Tibial artery (tissue), 4 donors: ENCODE measurements around the gene DNM3.
A peak's percentile ranks its signal among the peaks of the same experiment; 100 is the strongest.

Source experiments
- DNase-seq, 2 donors: peaks; one replicate each; pipeline ENCODE4 v3.0.0-alpha.2; 2019
- H3K27ac ChIP-seq, 2 donors: fragments of 200-600 bp; sonication (generic) in 1 of 2; 1 replicate in 1 of 2; 2 replicates in 1 of 2; pipeline ENCODE4 v1.5.1; 2018 to 2019; ENCODE audit warnings: mild to moderate bottlenecking in 1 of 2
- H3K27me3 ChIP-seq, 2 donors: fragments of 200-600 bp; sonication (generic) in 1 of 2; one replicate each; pipeline versions ENCODE4 v1.5.1 to v1.6.0; 2016 to 2019
- H3K36me3 ChIP-seq, 3 donors: fragments of 200-600 bp; sonication (generic) in 2 of 3; one replicate each; pipeline ENCODE4 v1.5.1; 2016 to 2019; ENCODE audit warnings: mild to moderate bottlenecking in 2 of 3
- H3K4me1 ChIP-seq, 4 donors: fragments of 200-600 bp; sonication (generic) in 2 of 4; 1 replicate in 3 of 4; 2 replicates in 1 of 4; pipeline ENCODE4 v1.5.1; 2016 to 2019
- H3K4me3 ChIP-seq, 2 donors: fragments of 200-600 bp; sonication (generic) in 1 of 2; 1 replicate in 1 of 2; 2 replicates in 1 of 2; pipeline ENCODE4 v1.5.1; 2018 to 2019; ENCODE audit warnings: mild to moderate bottlenecking in 2 of 2
- H3K9me3 ChIP-seq, 3 donors: fragments of 200-600 bp; sonication (generic) in 1 of 3; one replicate each; pipeline ENCODE4 v1.5.1; 2016 to 2019
- intact Hi-C: fragments of 100-400 bp; cut with DNase I; formaldehyde crosslinking; loops from one replicate; pipeline ENCODE4 v1.15.0; 2023; ENCODE audit warnings: low total_unique reads
- TF ChIP-seq, protein P1 (sequence below), 2 experiments: fragments of 200-600 bp in 1 of 2; fragments of 450-650 bp in 1 of 2; IDR thresholded peaks; one replicate each; pipeline ENCODE4 v1.5.1; 2017 to 2019; ENCODE audit warnings: antibody characterized with exemption in 2 of 2, mild to moderate bottlenecking in 1 of 2, moderate library complexity in 1 of 2

Gene DNM3

DNA sequence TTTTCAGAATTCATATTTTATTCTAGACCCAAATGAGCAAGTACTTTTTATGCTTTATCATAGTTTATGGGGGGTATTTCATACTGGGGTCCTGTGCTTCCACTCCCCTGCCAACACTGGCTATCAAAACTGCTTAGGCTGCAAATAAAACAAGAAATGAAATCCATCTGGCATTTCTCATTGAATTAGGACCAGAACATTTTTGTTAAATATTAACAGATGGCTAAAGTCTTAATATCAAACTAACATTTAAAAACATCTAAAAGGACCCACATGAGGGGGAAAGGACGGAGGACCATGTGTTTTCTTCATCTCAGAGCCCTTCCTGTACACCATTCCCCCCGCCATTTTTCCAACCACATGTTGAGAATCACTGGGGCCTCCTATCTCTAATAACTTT is 411.7 kb downstream of the DNM3 start:
- TF ChIP-seq, protein P1, sequence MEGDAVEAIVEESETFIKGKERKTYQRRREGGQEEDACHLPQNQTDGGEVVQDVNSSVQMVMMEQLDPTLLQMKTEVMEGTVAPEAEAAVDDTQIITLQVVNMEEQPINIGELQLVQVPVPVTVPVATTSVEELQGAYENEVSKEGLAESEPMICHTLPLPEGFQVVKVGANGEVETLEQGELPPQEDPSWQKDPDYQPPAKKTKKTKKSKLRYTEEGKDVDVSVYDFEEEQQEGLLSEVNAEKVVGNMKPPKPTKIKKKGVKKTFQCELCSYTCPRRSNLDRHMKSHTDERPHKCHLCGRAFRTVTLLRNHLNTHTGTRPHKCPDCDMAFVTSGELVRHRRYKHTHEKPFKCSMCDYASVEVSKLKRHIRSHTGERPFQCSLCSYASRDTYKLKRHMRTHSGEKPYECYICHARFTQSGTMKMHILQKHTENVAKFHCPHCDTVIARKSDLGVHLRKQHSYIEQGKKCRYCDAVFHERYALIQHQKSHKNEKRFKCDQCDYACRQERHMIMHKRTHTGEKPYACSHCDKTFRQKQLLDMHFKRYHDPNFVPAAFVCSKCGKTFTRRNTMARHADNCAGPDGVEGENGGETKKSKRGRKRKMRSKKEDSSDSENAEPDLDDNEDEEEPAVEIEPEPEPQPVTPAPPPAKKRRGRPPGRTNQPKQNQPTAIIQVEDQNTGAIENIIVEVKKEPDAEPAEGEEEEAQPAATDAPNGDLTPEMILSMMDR (IDR thresholded peaks at IDR 0.05) = no peak
- intact Hi-C loops = no loop called here
- Histone ChIP-seq H3K4me1 (peaks cover 0 to 36% (median 10%) of the 10 kb centered on the region in 4 donors), H3K36me3 (no peaks in the 10 kb centered on the region), H3K27ac (no peak overlapping the region), H3K27me3 (no peaks in the 10 kb centered on the region), H3K9me3 (no peaks in the 10 kb centered on the region), H3K4me3 (no peak overlapping the region)
- no peak for DNase-seq

DNA sequence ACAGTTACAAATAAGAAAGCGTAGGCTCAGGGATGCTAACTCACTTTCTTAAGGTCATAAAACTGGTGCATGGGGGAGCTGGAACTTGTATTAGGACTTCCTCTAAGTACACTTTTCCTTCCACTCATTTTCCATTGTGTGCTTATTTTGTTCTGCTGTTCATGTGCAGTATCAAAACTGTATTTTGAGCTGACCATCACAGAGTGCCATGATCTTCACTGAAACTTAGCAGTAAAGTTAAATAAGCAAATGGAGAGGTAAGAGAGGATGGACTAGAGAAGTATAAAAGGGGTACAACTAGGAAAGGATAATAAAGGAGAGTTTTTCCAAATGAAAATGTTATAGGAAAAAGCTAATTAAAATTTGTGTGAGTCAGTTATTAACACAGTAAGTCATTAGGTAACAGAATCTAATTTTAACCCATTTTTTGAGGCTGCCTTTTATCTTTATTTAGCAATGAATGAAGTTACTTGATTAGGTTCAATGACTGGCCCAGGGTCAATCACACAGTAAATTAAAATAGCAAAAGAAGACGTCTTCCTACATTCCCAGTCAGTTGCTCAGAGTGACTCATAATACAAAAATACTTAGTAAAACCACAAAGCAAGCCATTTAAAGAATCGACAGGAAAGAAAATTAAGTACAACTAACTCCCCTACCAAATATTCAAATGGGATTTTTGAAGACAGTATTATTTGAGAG is 413.4 kb downstream of the DNM3 start:
- Histone ChIP-seq H3K27ac (peak overlapping the region; percentile 52 to 53), H3K27me3 (no peaks in the 10 kb centered on the region), H3K9me3 (peaks cover 0 to 2% (median 0%) of the 10 kb centered on the region in 3 donors), H3K36me3 (no peaks in the 10 kb centered on the region), H3K4me3 (peak overlapping the region in 1 of 2 donors; percentile 7), H3K4me1 (peaks cover 0 to 36% (median 10%) of the 10 kb centered on the region in 4 donors)
- DNase-seq = no peak
- TF ChIP-seq, protein P1 (IDR thresholded peaks at IDR 0.05) = no peak
- intact Hi-C loops = no loop called here

DNA sequence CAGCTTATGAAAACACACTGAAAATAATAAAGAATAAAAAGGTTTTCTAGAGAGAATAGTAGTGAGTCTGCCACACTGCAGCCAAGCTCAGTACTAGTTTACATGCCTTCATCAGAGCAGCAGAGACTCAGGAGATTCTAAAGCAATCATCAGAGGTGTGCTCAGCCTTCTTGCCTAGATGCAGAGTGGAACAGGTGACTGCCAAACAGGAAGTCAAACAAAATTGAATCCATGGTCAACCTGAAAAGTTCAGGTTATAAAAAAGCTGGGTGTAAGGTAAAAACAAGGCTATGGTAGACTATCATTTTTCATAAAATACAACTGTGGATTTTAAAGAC is 413.9 kb downstream of the DNM3 start:
- TF ChIP-seq, protein P1 (IDR thresholded peaks at IDR 0.05) = no peak
- Histone ChIP-seq H3K27ac (peak overlapping the region; percentile 52 to 53), H3K9me3 (peaks cover 0 to 7% (median 0%) of the 10 kb centered on the region in 3 donors), H3K4me3 (peak overlapping the region in 1 of 2 donors; percentile 7), H3K36me3 (no peaks in the 10 kb centered on the region), H3K27me3 (no peaks in the 10 kb centered on the region), H3K4me1 (peaks cover 0 to 36% (median 10%) of the 10 kb centered on the region in 4 donors)
- no peak for DNase-seq
- intact Hi-C loops = no loop called here

DNA sequence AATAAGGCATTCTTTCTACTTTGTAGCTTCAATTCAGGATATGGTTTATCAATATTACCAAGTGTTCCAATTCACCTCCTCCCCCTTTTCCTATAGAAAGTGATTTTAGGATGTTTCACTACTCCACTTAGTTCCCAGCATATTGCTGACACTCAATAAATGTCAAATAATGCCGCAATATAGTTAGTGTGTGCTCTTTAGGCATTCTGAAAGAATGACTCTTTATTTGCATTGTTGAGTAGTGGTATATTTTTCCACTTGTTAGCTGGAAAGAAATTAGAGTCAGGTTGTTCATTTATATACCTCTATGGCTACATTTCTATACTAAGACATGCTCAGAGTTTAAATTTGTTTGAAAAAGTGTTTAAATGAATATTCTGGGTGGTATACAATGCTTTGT is 424.6 kb downstream of the DNM3 start:
- Histone ChIP-seq H3K36me3 (no peaks in the 10 kb centered on the region), H3K4me3 (no peak overlapping the region), H3K27me3 (no peaks in the 10 kb centered on the region), H3K4me1 (peaks cover 0 to 8% (median 2%) of the 10 kb centered on the region in 4 donors), H3K27ac (no peak overlapping the region), H3K9me3 (peaks cover 0 to 3% (median 0%) of the 10 kb centered on the region in 3 donors)
- intact Hi-C loops = no loop called here
- TF ChIP-seq, protein P1 (IDR thresholded peaks at IDR 0.05) = no peak
- DNase-seq = no peak

DNA sequence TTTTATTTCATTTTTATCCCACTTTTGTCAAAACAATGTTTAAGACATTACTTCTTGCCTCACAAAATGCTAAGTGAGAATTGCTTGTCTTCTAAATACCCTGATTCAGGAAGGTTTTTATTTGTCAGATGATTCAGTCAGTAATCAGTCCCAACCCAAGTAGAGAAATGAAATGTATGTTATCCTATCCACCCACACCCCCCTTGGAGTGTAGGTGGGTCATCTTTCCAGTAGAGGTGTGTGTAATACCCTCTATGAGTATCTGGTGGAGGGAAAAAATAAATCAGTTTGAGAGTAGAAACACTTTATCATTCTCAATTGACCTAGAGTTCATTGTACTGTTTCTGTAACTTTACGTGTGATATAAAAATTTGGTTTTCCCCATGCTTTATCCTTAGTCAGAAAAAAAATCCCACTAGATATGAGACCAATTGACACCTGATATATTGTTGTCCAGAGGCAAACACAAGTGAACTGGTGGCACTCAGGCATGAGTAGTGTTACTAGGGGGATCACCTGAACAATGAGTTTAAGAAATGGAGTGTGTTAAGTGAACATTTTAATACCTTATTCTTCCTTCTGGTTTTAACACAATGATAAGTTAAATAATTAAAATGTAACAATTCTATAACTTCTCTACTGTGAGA is 425.4 kb downstream of the DNM3 start:
- DNase-seq = no peak
- intact Hi-C loops = no loop called here
- peaks cover 0 to 10% (median 2%) of the 10 kb centered on the region in 4 donors for H3K4me1 ChIP-seq
- H3K27ac ChIP-seq = no peak overlapping the region
- no peaks in the 10 kb centered on the region for H3K9me3 ChIP-seq
- no peaks in the 10 kb centered on the region for H3K36me3 ChIP-seq
- H3K4me3 ChIP-seq = no peak overlapping the region
- TF ChIP-seq, protein P1 (IDR thresholded peaks at IDR 0.05) = no peak
- no peaks in the 10 kb centered on the region for H3K27me3 ChIP-seq
